Neuron (in vitro differentiated cells): ENCODE measurements around the gene FBF1.
A peak's percentile ranks its signal among the peaks of the same experiment; 100 is the strongest.

ENCODE experiments used
- H2AFZ ChIP-seq: one replicate; pipeline ENCODE4 v1.6.1; 2013; ENCODE audit warnings: low read depth, mild to moderate bottlenecking, inconsistent platforms, low read length, moderate library complexity
- H3K27me3 ChIP-seq: one replicate; pipeline ENCODE4 v1.6.1; 2013; ENCODE audit warnings: low read length; ENCODE audit not compliant: insufficient read depth
- H3K36me3 ChIP-seq: one replicate; pipeline ENCODE4 v1.6.1; 2013; ENCODE audit warnings: low read length; ENCODE audit not compliant: insufficient read depth
- H3K4me1 ChIP-seq: one replicate; pipeline ENCODE4 v1.6.1; 2013; ENCODE audit warnings: low read length; ENCODE audit not compliant: insufficient read depth
- H3K4me3 ChIP-seq: 2 replicates; pipeline ENCODE4 v1.5.1; 2013; ENCODE audit warnings: mild to moderate bottlenecking, low read length, moderate library complexity
- H3K9me3 ChIP-seq: one replicate; pipeline ENCODE4 v1.6.1; 2013; ENCODE audit warnings: low read length

Gene FBF1

GRCh38 chr17:75917917-75918445 lies 22.9 kb downstream of the FBF1 start:
- H3K4me3 ChIP-seq: no peak overlapping the region
- no peaks in the 10 kb centered on the region for H3K9me3 ChIP-seq
- no peak overlapping the region for H2AFZ ChIP-seq
- H3K27me3 ChIP-seq: no peaks in the 10 kb centered on the region
- H3K4me1 ChIP-seq: no peaks in the 10 kb centered on the region
- H3K36me3 ChIP-seq: peaks cover 14% of the 10 kb centered on the region

DNA sequence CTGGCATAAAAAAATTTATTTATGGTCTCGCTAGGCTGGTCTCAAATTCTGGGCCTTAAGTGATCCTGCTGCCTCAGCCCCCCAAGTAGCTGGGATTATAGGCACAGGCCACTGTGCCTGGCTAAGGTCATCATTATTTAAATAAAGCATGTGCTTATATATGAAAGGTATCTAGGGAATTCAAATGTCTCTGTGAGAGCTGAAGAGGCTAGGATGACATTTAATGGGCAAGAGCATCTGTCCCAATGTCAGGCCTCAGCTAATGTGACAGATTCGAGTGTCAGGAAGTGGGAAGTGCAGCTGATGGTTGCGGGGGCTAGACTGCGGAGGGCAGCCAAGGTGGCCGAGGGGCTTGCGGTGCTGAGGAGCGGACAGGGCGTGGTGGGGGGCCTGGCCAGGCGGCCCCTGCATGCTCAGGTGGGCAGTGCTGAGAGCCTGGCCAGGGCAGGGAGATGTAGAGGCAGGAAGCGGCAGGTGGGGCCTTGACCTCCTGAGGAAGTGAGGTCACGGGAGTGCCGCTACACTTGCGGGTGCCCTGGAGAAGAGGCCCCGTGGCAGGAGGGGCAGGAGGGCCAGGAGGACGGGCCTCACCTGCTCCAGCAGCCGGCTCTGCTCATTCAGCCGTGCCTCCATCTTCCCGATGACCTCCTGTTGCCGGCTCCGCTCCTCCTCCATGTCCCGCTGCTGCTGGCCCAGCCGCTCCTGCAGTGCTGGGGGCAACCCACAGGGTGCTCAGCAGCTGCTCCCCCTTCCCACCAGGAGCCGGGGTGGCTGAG lies 23.5 kb downstream of the FBF1 start:
- no peaks in the 10 kb centered on the region for H3K9me3 ChIP-seq
- H3K4me1 ChIP-seq: no peaks in the 10 kb centered on the region
- H3K36me3 ChIP-seq: peaks cover 10% of the 10 kb centered on the region
- H2AFZ ChIP-seq: no peak overlapping the region
- H3K4me3 ChIP-seq: no peak overlapping the region
- no peaks in the 10 kb centered on the region for H3K27me3 ChIP-seq

GRCh38 chr17:75915268-75915667 lies 25.6 kb downstream of the FBF1 start:
- no peaks in the 10 kb centered on the region for H3K27me3 ChIP-seq
- H3K4me1 ChIP-seq: no peaks in the 10 kb centered on the region
- no peaks in the 10 kb centered on the region for H3K9me3 ChIP-seq
- peaks cover 14% of the 10 kb centered on the region for H3K36me3 ChIP-seq
- H2AFZ ChIP-seq: no peak overlapping the region
- H3K4me3 ChIP-seq: no peak overlapping the region

GRCh38 chr17:75914643-75915267 lies 26.1 kb downstream of the FBF1 start:
- H3K27me3 ChIP-seq: no peaks in the 10 kb centered on the region
- H2AFZ ChIP-seq: no peak overlapping the region
- H3K4me3 ChIP-seq: no peak overlapping the region
- no peaks in the 10 kb centered on the region for H3K9me3 ChIP-seq
- H3K36me3 ChIP-seq: peaks cover 14% of the 10 kb centered on the region
- H3K4me1 ChIP-seq: no peaks in the 10 kb centered on the region

DNA sequence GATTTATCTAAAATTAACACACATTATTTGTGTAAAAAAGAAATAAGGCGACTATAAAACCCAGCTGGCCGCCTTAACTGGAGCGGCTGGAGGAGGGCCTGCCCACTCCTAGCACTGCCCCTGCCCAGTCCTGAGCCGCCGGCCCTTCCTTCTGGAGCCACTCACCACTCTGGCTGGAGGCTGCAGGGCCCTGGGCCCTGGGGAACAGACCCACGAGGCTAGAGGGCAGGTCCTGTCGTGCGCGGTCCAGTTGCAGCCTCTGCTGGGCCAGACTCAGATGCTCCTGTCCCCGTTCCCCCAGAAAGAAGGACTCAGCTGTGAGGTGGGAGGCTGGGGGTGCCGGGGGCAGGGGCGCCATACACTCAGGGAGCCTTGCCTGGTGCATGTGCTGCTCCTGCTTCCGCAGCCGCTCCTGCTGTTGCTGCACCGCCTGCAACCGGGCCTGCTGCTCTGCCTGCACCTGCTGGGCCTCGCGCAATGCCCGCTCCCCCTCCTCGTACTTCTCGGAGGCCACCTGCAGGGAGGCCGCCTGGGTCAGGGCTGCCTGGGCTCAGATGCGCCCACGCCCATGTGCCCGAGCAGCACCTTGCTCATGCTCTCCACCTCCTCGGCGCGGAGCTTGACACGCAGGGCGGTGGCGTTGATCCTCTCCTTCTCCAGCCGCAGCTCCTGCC lies 27.2 kb downstream of the FBF1 start:
- no peaks in the 10 kb centered on the region for H3K27me3 ChIP-seq
- no peaks in the 10 kb centered on the region for H3K9me3 ChIP-seq
- no peak overlapping the region for H3K4me3 ChIP-seq
- H3K4me1 ChIP-seq: no peaks in the 10 kb centered on the region
- H2AFZ ChIP-seq: no peak overlapping the region
- H3K36me3 ChIP-seq: peaks cover 14% of the 10 kb centered on the region

DNA sequence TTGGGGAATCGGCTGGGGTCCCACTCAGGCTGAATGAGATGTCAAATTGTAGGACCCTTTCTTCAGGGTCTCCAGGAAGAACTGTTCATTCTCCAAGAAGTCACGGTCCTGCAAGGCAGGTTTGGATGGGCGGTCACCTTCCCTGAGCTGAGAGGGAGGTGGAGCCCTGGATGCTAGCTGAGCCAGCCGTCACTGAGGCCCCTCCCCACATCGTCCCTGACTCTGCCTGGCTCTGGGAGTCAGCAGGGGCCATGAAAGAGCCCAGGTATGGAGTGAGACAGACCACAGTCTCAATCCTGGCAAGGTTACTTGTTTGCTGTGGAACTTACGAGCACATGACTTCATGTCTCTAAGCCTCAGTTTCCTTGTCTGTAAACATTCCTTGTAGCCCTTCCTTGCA lies 30.1 kb downstream of the FBF1 start:
- peaks cover 10% of the 10 kb centered on the region for H3K36me3 ChIP-seq
- H3K27me3 ChIP-seq: no peaks in the 10 kb centered on the region
- H3K4me3 ChIP-seq: no peak overlapping the region
- H3K4me1 ChIP-seq: no peaks in the 10 kb centered on the region
- H2AFZ ChIP-seq: no peak overlapping the region
- no peaks in the 10 kb centered on the region for H3K9me3 ChIP-seq

DNA sequence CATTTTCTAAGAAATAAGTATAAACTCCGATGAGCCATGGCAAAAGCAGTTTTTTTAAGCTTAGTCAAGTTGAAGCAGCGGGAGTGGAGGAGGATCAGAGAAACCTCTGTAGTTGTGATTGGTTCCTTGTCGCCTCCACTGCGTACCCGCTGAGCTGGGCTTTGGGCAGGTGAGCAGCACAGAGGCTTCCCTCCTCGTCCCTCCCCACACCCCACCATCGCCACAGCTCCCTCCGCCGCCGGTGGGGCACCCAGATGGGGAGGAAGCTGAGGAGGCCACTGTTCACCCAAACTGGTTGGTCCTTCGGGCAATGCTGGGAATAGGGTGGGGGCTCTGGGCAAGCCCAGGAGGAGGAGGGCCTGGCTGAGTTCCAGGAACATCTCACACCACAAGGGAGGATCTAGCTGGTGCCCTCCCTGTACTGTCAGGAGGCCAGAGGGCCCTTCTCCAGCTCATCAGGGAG lies 31.0 kb downstream of the FBF1 start:
- Histone ChIP-seq H3K4me1 (no peaks in the 10 kb centered on the region), H3K9me3 (no peaks in the 10 kb centered on the region), H2AFZ (no peak overlapping the region), H3K4me3 (no peak overlapping the region), H3K27me3 (no peaks in the 10 kb centered on the region), H3K36me3 (peaks cover 10% of the 10 kb centered on the region)

GRCh38 chr17:75909051-75909811 lies 31.6 kb downstream of the FBF1 start:
- Histone ChIP-seq H2AFZ (no peak overlapping the region), H3K36me3 (peaks cover 7% of the 10 kb centered on the region), H3K4me1 (no peaks in the 10 kb centered on the region), H3K4me3 (no peak overlapping the region), H3K27me3 (no peaks in the 10 kb centered on the region), H3K9me3 (no peaks in the 10 kb centered on the region)

DNA sequence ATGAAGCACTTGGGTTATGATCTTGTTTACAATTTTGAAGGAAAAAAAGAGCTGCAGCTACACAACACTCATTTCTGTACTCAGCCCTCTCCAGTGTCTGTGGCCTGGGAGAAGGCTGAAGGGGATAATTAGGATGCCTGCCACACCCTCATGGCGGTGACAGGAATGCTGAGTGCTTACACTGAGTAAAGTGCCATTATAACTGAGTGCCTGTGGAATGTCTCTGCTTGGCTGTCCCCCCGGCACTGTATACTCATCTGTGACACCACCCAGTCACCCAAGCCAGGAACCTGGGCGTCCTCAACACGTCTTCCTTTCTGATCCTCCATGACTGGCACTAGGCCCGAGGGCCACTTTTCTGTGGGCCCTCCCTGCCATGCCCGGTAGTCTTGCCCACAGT lies 32.6 kb downstream of the FBF1 start:
- Histone ChIP-seq H3K9me3 (no peaks in the 10 kb centered on the region), H2AFZ (no peak overlapping the region), H3K4me1 (peaks cover 2% of the 10 kb centered on the region), H3K27me3 (no peaks in the 10 kb centered on the region), H3K36me3 (peaks cover 4% of the 10 kb centered on the region), H3K4me3 (no peak overlapping the region)

DNA sequence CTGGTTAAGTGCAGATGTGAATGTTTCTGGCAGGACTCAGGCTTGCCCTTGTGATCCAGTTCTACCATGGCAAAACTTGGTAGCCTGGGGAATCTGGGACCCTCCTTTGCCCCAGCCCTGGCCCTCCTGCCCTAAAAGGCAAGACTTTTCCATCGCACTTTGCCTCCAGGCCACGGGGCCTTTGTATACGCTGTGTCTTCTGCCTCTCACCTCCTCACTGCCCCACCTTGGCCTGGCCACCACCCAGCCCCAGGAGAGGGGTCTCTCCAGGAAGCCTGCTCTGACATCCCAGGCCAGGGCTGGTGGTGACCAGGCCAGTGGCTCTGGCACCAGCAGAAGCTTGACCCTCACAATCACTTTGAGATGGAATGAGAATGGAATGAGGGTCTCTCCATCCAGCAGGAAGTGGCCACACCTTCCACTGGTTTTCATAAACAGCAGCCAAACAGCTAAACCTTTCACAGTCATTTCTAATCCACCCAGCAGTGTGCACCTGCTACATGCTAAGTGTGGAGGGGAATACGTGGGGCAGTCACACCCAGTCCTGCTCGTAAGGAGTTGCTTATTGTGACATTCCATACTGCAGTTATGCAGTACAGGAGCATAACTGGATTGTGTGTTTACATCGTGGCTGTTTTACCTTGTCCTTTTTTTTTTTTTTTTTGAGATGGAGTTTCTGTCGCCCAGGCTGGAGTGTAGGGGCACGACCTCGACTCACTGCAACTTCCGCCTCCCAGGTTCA lies 34.5 kb downstream of the FBF1 start:
- Histone ChIP-seq H3K27me3 (no peaks in the 10 kb centered on the region), H2AFZ (no peak overlapping the region), H3K4me3 (no peak overlapping the region), H3K9me3 (no peaks in the 10 kb centered on the region), H3K4me1 (peaks cover 2% of the 10 kb centered on the region), H3K36me3 (peaks cover 14% of the 10 kb centered on the region)

DNA sequence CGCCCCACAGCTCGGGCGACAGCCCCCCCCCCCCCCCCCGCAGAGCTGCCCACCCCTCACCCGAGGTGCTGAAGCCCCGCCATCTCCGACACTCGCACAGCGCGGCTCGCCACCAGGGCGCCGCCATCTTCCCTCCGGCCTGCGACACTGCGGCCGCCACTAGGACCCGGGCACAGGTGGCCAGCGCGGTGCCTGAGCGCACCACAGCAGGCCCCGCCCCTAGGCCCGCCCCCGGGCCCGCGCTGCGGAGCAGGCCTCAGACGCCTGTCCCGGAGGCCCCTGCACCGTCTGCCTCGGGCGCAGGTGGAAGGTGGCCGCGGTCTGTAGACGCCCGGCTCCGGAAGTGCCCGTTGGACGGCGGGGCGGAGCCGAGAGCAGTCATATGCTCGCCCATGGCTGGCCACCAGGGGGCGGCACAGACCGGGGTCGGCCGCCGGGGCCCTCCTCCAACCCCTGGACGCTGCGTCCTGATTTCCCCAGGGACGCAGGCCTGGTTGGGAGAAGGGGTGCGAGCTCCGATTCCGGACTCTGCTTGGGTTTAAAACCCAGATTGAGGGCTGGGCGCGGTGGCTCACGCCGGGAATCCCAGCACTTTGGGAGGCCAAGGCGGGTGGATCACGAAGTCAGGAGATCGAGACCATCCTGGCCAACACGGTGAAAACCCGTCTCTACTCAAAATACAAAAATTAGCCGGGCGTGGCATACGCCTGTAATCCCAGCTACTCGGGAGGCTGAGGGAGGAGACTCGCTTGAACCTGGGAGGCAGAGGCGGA lies 35.9 kb downstream of the FBF1 start, which contains the start of gene MRPL38:
Gene MRPL38 (minus strand): TSS at position 136 of the 773 bp plus-strand sequence. CDS start 9 bp downstream, at position 127.
- no peaks in the 10 kb centered on the region for H3K27me3 ChIP-seq
- H3K36me3 ChIP-seq: peaks cover 16% of the 10 kb centered on the region
- H3K4me1 ChIP-seq: peaks cover 2% of the 10 kb centered on the region
- H3K4me3 ChIP-seq: peak within 1 kb of the TSS; percentile 68
- H3K9me3 ChIP-seq: no peaks in the 10 kb centered on the region
- H2AFZ ChIP-seq: peak within 1 kb of the TSS; percentile 32
